ENCODE results near the gene ZNF609. TPM values are rescaled to one million over a fixed set of nuclear protein-coding genes. Genes with fewer than 3 reads are reported as not detected.
"Not testable (repeated sequence)": the region's sequence is repeated elsewhere in the genome, so short reads cannot be mapped to it uniquely, and the experiment has no call there.

ZNF609 gene
- total RNA-seq, 1 experiment from 2014 or later = 49.0 TPM

DNA sequence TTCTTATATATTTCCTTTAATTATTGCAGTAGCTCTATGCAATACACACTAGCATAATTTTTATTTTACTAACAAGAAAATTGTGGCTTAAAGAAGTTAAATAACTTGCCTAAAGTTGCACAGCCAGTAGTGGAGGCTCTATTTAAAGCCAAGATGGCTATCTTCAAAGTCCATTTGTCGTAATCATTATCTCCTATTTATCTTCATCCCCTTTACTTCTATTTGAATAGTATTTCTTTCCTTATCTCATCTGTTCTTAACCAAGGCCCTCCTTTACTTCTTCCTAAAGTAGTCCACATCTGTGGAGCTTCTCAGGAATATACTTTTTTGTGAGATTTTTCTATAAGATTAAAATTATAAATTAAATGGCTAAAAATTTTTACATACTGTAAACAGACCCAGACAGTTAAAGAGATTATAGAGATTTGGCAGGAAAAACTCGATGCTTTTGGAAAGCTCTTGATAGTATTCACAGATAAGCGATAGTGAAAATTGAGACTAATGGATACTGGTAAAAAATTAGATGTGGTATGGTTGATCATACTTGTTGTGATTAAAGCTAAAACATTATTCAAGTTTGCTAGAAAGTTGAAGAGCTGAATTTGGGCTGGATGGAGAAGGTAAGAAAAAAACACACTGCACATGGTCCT is 129.2 kb downstream of the ZNF609 start:
- H3K36me3 Mint-ChIP-seq (ENCODE audit: insufficient read depth, unreplicated experiment) = peaks cover 6% of the 10 kb centered on the region
- H3K4me3 Mint-ChIP-seq (ENCODE audit: unreplicated experiment) = no peak overlapping the region
- no peaks in the 10 kb centered on the region for H3K9me3 Mint-ChIP-seq (ENCODE audit: unreplicated experiment)
- H3K27ac Mint-ChIP-seq (ENCODE audit: low read depth, unreplicated experiment) = no peak overlapping the region
- CTCF ChIA-PET = no interaction called here
- no peaks in the 10 kb centered on the region for H3K27me3 Mint-ChIP-seq (ENCODE audit: insufficient read depth, unreplicated experiment)
- peaks cover 5% of the 10 kb centered on the region for H3K4me1 Mint-ChIP-seq (ENCODE audit: insufficient read depth, unreplicated experiment)
- POLR2A ChIA-PET = interaction anchor here (0.9 to 2.3 kb wide), 3 partner anchors 17 to 119 kb away, joined by 3 to 6 read pairs (median 3); no protein-coding TSS in a partner anchor
- DNase-seq (ENCODE audit: unreplicated experiment) = no peak
- intact Hi-C loops (cut with micrococcal nuclease) = no loop called here
- no TSS peak for BruUV-seq (replicated peaks)
- TF ChIP-seq, protein P1, sequence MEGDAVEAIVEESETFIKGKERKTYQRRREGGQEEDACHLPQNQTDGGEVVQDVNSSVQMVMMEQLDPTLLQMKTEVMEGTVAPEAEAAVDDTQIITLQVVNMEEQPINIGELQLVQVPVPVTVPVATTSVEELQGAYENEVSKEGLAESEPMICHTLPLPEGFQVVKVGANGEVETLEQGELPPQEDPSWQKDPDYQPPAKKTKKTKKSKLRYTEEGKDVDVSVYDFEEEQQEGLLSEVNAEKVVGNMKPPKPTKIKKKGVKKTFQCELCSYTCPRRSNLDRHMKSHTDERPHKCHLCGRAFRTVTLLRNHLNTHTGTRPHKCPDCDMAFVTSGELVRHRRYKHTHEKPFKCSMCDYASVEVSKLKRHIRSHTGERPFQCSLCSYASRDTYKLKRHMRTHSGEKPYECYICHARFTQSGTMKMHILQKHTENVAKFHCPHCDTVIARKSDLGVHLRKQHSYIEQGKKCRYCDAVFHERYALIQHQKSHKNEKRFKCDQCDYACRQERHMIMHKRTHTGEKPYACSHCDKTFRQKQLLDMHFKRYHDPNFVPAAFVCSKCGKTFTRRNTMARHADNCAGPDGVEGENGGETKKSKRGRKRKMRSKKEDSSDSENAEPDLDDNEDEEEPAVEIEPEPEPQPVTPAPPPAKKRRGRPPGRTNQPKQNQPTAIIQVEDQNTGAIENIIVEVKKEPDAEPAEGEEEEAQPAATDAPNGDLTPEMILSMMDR (IDR thresholded peaks at IDR 0.05; ENCODE audit: unreplicated experiment) = no peak

DNA sequence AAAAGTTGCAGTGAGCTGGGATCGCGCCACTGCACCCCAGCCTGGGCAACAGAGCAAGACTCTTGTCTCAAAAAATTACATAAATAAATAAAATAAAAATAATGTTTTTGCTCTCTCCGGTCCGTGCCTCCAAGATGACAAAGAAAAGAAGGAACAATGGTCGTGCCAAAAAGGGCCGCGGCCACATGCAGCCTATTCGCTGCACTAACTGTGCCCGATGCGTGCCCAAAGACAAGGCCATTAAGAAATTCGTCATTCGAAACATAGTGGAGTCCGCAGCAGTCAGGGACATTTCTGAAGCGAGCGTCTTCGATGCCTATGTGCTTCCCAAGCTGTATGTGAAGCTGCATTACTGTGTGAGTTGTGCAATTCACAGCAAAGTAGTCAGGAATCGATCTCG is 132.5 kb downstream of the ZNF609 start:
- H3K4me3 Mint-ChIP-seq (ENCODE audit: unreplicated experiment); intact Hi-C loops (cut with micrococcal nuclease); H3K27me3 Mint-ChIP-seq (ENCODE audit: insufficient read depth, unreplicated experiment); BruUV-seq (replicated peaks); H3K9me3 Mint-ChIP-seq (ENCODE audit: unreplicated experiment); DNase-seq (ENCODE audit: unreplicated experiment); H3K27ac Mint-ChIP-seq (ENCODE audit: low read depth, unreplicated experiment): not testable (repeated sequence)
- H3K4me1 Mint-ChIP-seq (ENCODE audit: insufficient read depth, unreplicated experiment) = peaks cover 12% of the 10 kb centered on the region
- POLR2A ChIA-PET = interaction anchor here (1.0 kb wide), 1 partner anchor 35 kb away, joined by 3 read pairs; no protein-coding TSS in a partner anchor
- H3K36me3 Mint-ChIP-seq (ENCODE audit: insufficient read depth, unreplicated experiment) = peaks cover 13% of the 10 kb centered on the region
- CTCF ChIA-PET = interaction anchor here (0.6 kb wide), 1 partner anchor 51 kb away, joined by 4 read pairs; no protein-coding TSS in a partner anchor

DNA sequence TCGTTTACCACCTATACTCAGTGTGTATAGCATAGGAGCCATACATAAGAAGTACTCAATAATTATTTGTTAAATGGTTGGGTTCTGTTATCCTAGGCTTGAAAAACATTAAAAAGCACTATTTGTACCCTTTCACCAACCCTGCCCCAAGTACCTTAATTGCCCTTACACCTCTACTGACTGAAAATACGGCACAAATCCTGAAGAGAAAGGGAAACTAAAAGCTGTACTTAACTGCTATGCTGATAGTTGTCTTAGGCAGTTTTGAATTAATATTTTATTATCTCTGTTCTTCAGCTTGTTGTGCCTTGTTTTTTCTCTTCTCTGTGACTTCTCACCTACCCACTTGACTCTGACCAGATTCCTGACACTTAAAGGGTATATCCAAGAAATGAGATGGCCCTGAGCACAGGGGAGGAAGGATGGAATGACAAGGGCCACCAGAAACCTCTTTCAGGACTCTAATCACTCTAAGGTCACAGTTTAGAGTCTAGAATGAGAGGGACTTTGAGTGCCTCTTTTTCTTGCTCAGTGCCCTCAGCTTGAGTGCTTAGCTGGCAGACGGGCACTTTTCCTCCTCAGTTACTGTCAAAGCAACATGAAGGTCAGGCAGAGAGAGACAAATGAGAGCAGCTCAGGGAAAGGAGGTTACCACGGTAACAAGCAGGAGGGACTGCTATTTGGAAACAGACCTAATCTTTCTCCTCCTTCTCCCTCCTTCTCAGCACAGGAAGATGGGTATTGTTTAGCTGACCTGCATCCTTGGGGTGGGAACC is 136.5 kb downstream of the ZNF609 start:
- no peak overlapping the region for H3K27ac Mint-ChIP-seq (ENCODE audit: low read depth, unreplicated experiment)
- no peaks in the 10 kb centered on the region for H3K9me3 Mint-ChIP-seq (ENCODE audit: unreplicated experiment)
- H3K36me3 Mint-ChIP-seq (ENCODE audit: insufficient read depth, unreplicated experiment) = peaks cover 6% of the 10 kb centered on the region
- DNase-seq (ENCODE audit: unreplicated experiment) = peak; percentile 33
- no TSS peak for BruUV-seq (replicated peaks)
- H3K4me1 Mint-ChIP-seq (ENCODE audit: insufficient read depth, unreplicated experiment) = peaks cover 26% of the 10 kb centered on the region
- CTCF ChIA-PET = no interaction called here
- POLR2A ChIA-PET = interaction anchor here (0.8 to 1.1 kb wide), 3 partner anchors 10 to 38 kb away, joined by 3 read pairs; no protein-coding TSS in a partner anchor
- TF ChIP-seq, protein P1 (IDR thresholded peaks at IDR 0.05; ENCODE audit: unreplicated experiment) = no peak
- H3K27me3 Mint-ChIP-seq (ENCODE audit: insufficient read depth, unreplicated experiment) = no peaks in the 10 kb centered on the region
- H3K4me3 Mint-ChIP-seq (ENCODE audit: unreplicated experiment) = no peak overlapping the region
- intact Hi-C loops (cut with micrococcal nuclease) = no loop called here

DNA sequence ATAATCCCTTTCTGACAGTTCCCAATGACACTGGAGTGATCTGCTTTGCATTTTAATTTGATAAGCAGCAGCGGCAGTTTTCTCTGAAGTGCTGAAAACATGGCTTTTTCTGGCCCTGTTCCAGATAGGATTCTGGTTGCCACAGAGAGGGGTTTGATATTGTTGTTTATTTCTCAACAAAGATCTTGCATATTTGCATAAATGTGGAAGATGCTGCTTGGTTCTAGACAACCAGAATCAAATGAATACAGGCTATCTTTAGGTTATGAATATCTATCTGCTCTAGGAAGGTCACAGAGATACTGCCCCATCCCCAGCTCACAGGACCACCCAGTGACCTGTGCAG is 137.1 kb downstream of the ZNF609 start:
- Mint-ChIP-seq H3K27me3 (ENCODE audit: insufficient read depth, unreplicated experiment) (no peaks in the 10 kb centered on the region), H3K27ac (ENCODE audit: low read depth, unreplicated experiment) (no peak overlapping the region), H3K9me3 (ENCODE audit: unreplicated experiment) (no peaks in the 10 kb centered on the region), H3K36me3 (ENCODE audit: insufficient read depth, unreplicated experiment) (peaks cover 6% of the 10 kb centered on the region), H3K4me3 (ENCODE audit: unreplicated experiment) (no peak overlapping the region), H3K4me1 (ENCODE audit: insufficient read depth, unreplicated experiment) (peaks cover 31% of the 10 kb centered on the region)
- no TSS peak for BruUV-seq (replicated peaks)
- TF ChIP-seq, protein P1 (IDR thresholded peaks at IDR 0.05; ENCODE audit: unreplicated experiment) = no peak
- intact Hi-C loops (cut with micrococcal nuclease) = no loop called here
- ChIA-PET CTCF (no interaction called here), POLR2A (no interaction called here)
- no peak for DNase-seq (ENCODE audit: unreplicated experiment)

Measured in MCF 10A (cell line).